ENCODE results near the gene CATSPER1.

Gene CATSPER1

DNA sequence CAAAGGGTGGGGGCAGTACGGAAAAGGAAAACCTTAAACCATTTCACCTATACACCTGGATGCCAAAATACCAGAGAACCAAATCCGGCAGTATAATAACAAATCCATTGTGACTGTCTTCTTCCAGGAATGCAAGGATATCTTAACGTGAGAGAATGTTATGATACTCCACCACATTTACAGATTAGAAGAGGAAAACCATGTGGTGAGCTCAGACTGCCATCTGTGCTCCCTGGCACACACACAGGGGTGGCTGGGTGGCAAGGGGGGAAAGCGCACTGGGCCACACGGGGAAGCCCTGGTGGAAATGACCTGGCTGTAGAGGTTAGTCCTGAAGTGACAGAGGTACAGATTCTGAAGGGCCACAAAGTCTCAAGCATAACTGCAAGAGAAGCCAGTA is 34.2 kb downstream of the CATSPER1 start:
- no peaks in the 10 kb centered on the region for H3K9me3 ChIP-seq (ENCODE audit: control insufficient read depth, insufficient read depth, low read depth, low read length)
- peaks cover 4% of the 10 kb centered on the region; the same call in 1 of the 2 replicates for H3K36me3 ChIP-seq (ENCODE audit: control insufficient read depth, insufficient read depth, low read length)
- no peaks in the 10 kb centered on the region for H3K4me1 ChIP-seq (ENCODE audit: control insufficient read depth, insufficient read depth, low read length)
- no peak overlapping the region for H3K4me3 ChIP-seq (ENCODE audit: low read depth, low read length)
- no peak overlapping the region for H3K27ac ChIP-seq (ENCODE audit: low read depth, low read length)
- H3K27me3 ChIP-seq (ENCODE audit: control insufficient read depth, insufficient read depth, low read length): no peaks in the 10 kb centered on the region
- H3K9ac ChIP-seq (ENCODE audit: low read length): no peak overlapping the region

DNA sequence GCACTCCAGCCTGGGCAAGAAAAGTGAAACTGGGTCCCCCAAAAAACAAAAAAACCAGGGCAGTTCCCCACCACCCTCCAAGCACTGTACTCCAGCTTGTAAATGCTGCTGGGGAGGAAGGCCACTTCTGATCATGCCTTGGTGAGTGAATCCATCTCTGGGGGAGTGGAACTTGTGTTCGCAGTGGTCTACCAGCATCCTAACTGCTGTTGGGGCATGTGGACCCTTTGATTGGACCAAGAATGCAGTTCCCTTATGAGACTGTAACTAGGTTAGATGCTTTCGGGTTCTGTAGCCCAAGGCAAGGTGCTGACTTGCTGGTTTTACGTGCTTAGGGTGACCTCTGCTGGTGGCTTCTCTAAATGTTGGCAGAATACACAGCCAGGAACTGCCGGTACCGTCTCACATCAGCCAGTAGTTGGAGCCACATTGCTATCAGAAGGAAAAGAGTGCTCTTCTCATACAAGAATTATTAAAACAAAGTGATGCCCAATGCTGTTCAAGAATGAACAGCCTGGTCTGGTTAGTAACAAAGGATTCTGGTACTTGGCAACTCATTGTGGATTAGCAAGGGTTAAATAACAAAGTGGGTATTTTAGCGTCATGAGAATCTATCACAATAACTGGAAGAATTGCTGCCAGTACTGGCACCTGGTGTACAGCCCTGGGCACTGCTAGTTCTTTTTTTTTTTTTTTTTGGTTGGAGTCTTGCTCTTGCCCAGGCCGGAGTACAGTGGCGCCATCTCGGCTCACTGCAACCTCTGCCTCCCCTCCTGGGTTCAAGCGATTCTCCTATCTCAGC is 37.3 kb downstream of the CATSPER1 start:
- H3K9ac ChIP-seq (ENCODE audit: low read length): no peak overlapping the region
- H3K4me1 ChIP-seq (ENCODE audit: control insufficient read depth, insufficient read depth, low read length): no peaks in the 10 kb centered on the region
- H3K36me3 ChIP-seq (ENCODE audit: control insufficient read depth, insufficient read depth, low read length): peaks cover 3% of the 10 kb centered on the region; the same call in 1 of the 2 replicates
- H3K27me3 ChIP-seq (ENCODE audit: control insufficient read depth, insufficient read depth, low read length): no peaks in the 10 kb centered on the region
- H3K9me3 ChIP-seq (ENCODE audit: control insufficient read depth, insufficient read depth, low read depth, low read length): no peaks in the 10 kb centered on the region
- no peak overlapping the region for H3K27ac ChIP-seq (ENCODE audit: low read depth, low read length)
- H3K4me3 ChIP-seq (ENCODE audit: low read depth, low read length): no peak overlapping the region

DNA sequence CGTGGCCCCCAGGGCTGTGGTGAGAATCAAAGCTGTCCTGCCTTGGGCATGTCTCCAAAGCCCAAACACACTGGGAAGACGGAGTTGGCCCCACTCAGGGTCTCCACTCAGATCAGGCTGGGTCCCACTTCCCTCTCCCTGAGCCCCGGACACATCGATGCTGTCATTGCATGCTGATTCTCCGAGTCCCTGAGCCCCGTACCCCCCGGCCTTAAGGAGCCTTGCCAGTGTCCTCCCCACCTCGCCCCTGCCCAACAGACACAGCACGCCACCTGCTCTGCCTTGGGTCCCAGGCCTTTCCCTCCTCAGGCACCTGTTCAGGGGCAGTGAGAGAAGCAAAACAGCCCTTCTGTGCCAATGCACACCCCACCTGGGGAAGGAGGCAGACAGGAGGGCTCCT is 38.9 kb downstream of the CATSPER1 start:
- H3K4me3 ChIP-seq (ENCODE audit: low read depth, low read length): no peak overlapping the region
- H3K4me1 ChIP-seq (ENCODE audit: control insufficient read depth, insufficient read depth, low read length): no peaks in the 10 kb centered on the region
- H3K27me3 ChIP-seq (ENCODE audit: control insufficient read depth, insufficient read depth, low read length): no peaks in the 10 kb centered on the region
- H3K9me3 ChIP-seq (ENCODE audit: control insufficient read depth, insufficient read depth, low read depth, low read length): no peaks in the 10 kb centered on the region
- H3K36me3 ChIP-seq (ENCODE audit: control insufficient read depth, insufficient read depth, low read length): peaks cover 3% of the 10 kb centered on the region; the same call in 1 of the 2 replicates
- H3K27ac ChIP-seq (ENCODE audit: low read depth, low read length): no peak overlapping the region
- H3K9ac ChIP-seq (ENCODE audit: low read length): no peak overlapping the region

DNA sequence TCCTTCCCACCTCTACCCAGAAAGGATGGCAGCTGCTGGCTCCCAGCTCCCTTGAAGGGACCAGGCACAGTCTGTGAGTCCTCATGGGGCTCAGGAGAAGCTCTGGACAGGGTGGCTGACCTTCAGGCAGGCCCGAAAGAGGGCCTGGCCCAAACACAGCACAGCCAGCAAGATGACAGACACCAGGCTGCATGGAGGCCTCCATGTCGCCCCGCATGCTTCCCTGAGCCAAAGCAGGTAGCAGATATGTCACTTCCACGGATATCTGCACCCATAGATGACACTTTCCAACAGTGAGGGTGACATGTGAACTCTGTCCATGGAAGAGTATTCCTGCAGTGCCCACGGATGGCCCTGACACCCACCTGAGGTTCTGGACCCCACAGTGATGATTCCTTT is 42.7 kb downstream of the CATSPER1 start:
- no peak overlapping the region for H3K4me3 ChIP-seq (ENCODE audit: low read depth, low read length)
- peaks cover 2% of the 10 kb centered on the region; the same call in 1 of the 2 replicates for H3K4me1 ChIP-seq (ENCODE audit: control insufficient read depth, insufficient read depth, low read length)
- peaks cover 15% of the 10 kb centered on the region for H3K36me3 ChIP-seq (ENCODE audit: control insufficient read depth, insufficient read depth, low read length)
- H3K27ac ChIP-seq (ENCODE audit: low read depth, low read length): no peak overlapping the region
- no peaks in the 10 kb centered on the region for H3K9me3 ChIP-seq (ENCODE audit: control insufficient read depth, insufficient read depth, low read depth, low read length)
- H3K27me3 ChIP-seq (ENCODE audit: control insufficient read depth, insufficient read depth, low read length): no peaks in the 10 kb centered on the region
- H3K9ac ChIP-seq (ENCODE audit: low read length): no peak overlapping the region

DNA sequence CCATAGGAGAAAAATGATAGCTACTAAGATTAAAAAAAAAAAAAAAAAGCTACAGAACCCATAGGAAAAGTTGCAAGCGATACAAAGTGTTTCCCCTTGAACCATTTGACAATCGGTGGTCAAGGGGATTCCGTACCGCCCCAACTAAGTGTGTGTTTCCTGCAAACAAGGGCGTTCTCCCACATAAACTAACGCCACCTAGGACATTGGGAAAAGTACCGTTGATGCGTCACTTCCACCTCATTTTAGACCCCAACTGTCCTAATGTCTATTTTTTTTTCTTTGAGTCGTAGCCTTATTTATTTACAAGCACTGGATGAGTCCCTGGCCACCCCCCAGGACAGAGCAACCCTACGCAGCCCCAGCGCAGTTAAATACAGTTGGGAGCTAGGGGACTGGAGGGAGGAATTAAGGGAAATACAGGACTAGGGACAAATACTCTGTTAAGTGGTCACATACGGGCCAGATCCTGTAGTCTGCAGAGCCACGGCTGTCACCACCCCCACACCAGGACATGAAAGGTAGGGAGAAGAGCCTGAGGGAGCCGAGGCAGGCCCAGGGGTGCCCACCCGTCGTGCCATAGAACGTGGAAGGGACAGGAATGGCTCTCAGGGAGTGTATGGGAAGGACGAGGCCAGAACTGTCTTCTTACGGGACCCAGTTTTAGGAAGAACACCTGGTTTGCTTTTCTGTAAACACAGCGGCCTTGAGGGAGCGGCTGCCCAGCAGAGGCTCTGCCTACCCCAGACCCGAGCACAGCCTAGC is 43.3 kb downstream of the CATSPER1 start:
- H3K27me3 ChIP-seq (ENCODE audit: control insufficient read depth, insufficient read depth, low read length): no peaks in the 10 kb centered on the region
- no peak overlapping the region for H3K4me3 ChIP-seq (ENCODE audit: low read depth, low read length)
- H3K27ac ChIP-seq (ENCODE audit: low read depth, low read length): no peak overlapping the region
- H3K9ac ChIP-seq (ENCODE audit: low read length): no peak overlapping the region
- peaks cover 2% of the 10 kb centered on the region; the same call in 1 of the 2 replicates for H3K4me1 ChIP-seq (ENCODE audit: control insufficient read depth, insufficient read depth, low read length)
- peaks cover 21% of the 10 kb centered on the region for H3K36me3 ChIP-seq (ENCODE audit: control insufficient read depth, insufficient read depth, low read length)
- H3K9me3 ChIP-seq (ENCODE audit: control insufficient read depth, insufficient read depth, low read depth, low read length): no peaks in the 10 kb centered on the region

DNA sequence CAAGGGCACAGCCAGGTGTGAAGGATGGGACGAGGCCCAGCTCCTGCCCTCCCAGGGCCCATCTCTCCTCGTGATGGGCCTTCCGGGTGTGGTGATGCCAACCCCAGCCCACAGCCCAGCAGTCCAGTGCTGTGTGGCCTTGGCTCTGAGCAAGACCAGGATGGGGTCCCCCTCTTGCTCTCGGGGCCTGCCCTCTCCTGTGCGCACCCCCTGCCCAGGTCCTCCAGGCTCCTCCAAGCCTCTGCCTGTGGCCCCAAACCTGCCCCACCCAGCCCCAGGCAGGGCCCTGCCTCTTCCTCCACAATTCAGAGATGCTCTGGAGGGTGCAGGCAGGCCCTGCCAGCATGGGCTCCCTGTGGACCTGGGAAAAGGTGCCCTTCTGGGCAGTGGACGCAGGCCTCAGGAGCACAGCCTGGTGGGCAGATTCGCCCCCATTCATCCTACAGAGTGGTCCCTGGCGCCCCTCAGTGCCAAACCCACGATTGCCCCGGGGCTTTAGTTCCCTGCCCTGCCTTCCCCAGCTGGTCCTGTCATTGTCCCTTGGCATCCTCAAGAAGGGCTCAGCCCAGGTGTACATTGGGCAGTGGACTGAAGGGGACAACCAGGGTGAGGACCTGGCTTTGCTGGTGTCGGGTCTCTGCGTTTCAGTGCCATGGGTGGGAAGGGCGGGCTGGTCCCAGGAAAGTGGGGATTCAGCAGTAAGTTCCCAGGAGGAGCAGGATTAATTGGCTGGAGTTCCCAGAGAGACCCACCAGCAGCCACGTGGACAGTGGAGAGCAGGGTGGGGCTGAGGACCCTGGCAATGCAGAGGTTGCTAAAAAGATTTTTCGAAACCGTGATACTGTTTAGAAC is 44.1 kb downstream of the CATSPER1 start:
- Histone ChIP-seq H3K9me3 (ENCODE audit: control insufficient read depth, insufficient read depth, low read depth, low read length) (no peaks in the 10 kb centered on the region), H3K9ac (ENCODE audit: low read length) (no peak overlapping the region), H3K27ac (ENCODE audit: low read depth, low read length) (no peak overlapping the region), H3K4me1 (ENCODE audit: control insufficient read depth, insufficient read depth, low read length) (peaks cover 2% of the 10 kb centered on the region; the same call in 1 of the 2 replicates), H3K4me3 (ENCODE audit: low read depth, low read length) (no peak overlapping the region), H3K36me3 (ENCODE audit: control insufficient read depth, insufficient read depth, low read length) (peaks cover 29% of the 10 kb centered on the region), H3K27me3 (ENCODE audit: control insufficient read depth, insufficient read depth, low read length) (no peaks in the 10 kb centered on the region)

DNA sequence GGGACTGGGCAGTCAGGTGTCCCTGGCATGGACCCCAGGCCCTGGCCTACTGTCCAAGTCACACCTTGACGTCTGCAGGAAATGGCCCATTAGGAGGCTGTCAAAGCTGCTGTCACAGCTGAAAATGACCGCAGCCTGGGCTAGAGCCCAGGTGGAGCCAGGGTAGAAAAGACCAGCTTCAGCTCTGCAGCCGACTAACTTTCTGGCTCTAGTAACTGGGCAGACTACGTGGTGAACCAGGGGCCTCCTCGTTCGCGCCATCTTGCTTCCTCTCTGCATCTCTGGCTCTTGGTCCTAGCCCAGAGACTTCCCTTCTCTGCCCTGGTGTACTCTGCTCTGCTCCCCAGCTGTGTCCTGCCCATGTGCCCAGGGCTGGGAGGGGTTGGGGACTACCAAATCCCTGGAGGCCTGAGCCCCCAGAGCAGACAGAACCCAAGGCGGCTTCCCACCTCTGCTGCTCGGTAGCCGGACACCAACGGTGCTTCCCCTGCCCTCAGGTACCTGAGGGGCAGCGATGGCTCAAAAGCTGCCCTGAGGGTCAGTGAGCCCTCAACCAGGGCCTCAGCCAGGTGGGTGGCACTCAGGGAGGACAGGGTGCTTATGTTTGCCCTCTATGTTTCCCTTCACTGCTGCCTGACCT is 45.1 kb downstream of the CATSPER1 start:
- peak overlapping the region; percentile 23 for H3K9ac ChIP-seq (ENCODE audit: low read length)
- no peak overlapping the region for H3K27ac ChIP-seq (ENCODE audit: low read depth, low read length)
- no peaks in the 10 kb centered on the region for H3K27me3 ChIP-seq (ENCODE audit: control insufficient read depth, insufficient read depth, low read length)
- H3K4me3 ChIP-seq (ENCODE audit: low read depth, low read length): no peak overlapping the region
- H3K9me3 ChIP-seq (ENCODE audit: control insufficient read depth, insufficient read depth, low read depth, low read length): no peaks in the 10 kb centered on the region
- H3K36me3 ChIP-seq (ENCODE audit: control insufficient read depth, insufficient read depth, low read length): peaks cover 39% of the 10 kb centered on the region
- peaks cover 2% of the 10 kb centered on the region; the same call in 1 of the 2 replicates for H3K4me1 ChIP-seq (ENCODE audit: control insufficient read depth, insufficient read depth, low read length)

DNA sequence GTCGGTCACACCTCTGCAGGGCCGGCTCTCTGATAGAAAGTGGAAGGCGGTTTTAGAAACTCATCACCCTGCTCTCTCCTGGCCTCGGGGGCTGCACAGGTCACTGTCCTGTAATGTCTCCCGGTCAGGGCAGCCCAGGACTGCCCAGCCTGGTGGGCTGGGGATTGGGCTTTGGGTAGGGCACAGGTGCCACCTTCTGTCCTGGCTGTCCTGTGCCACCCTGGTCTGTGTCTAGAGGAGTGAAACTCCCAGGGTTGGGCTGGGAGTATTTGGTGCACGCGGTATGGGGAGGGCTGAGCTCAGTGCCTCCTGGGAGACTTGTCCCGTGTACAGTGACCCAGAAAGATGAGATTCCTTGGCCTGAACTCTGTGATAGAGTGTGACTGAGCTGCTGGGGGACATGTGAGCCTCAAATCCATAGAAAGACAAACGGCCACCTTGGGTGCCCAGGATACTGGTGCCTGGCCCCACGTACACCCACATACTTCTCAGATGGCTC is 47.0 kb downstream of the CATSPER1 start:
- no peaks in the 10 kb centered on the region for H3K27me3 ChIP-seq (ENCODE audit: control insufficient read depth, insufficient read depth, low read length)
- H3K9ac ChIP-seq (ENCODE audit: low read length): no peak overlapping the region
- H3K4me3 ChIP-seq (ENCODE audit: low read depth, low read length): no peak overlapping the region
- peaks cover 2% of the 10 kb centered on the region; the same call in 1 of the 2 replicates for H3K4me1 ChIP-seq (ENCODE audit: control insufficient read depth, insufficient read depth, low read length)
- H3K9me3 ChIP-seq (ENCODE audit: control insufficient read depth, insufficient read depth, low read depth, low read length): no peaks in the 10 kb centered on the region
- H3K27ac ChIP-seq (ENCODE audit: low read depth, low read length): no peak overlapping the region
- H3K36me3 ChIP-seq (ENCODE audit: control insufficient read depth, insufficient read depth, low read length): peaks cover 45% of the 10 kb centered on the region

DNA sequence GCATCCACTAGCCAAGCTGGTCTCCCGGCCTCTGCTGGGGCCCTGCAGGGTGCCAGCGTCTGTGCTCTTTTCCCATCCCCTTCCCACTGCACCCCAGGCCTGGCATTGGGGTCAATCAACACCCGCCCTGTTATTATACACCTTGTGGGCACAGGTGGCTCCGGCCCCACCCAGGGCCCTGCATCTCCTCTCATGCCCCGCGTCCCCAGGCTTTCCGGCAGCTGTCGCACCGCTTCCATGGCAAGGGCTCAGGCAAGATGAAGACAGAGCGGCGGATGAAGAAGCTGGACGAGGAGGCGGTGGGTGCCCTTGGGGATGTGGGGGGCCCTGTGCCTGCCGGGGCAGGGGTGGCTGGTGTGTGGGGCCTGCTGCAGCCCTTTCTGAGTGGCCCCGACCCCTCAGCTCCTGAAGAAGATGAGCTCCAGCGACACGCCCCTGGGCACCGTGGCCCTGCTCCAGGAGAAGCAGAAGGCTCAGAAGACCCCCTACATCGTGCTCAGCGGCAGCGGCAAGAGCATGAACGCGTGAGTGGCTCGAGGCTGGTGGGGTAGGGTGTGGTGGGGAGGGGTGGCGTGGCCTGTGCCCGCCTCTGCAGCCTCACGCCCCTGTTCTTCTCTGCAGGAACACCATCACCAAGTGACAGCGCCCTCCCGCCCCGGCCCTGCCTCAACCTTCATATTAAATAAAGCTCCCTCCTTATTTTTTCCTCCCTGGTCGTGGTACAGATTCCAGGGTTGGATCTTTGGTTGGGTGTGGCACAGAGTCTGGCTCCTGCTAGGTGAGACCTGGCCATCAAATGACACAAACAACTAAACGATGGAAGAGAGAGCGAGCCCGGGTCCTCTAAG is 47.7 kb downstream of the CATSPER1 start:
- no peaks in the 10 kb centered on the region for H3K9me3 ChIP-seq (ENCODE audit: control insufficient read depth, insufficient read depth, low read depth, low read length)
- no peak overlapping the region for H3K27ac ChIP-seq (ENCODE audit: low read depth, low read length)
- peaks cover 2% of the 10 kb centered on the region; the same call in 1 of the 2 replicates for H3K4me1 ChIP-seq (ENCODE audit: control insufficient read depth, insufficient read depth, low read length)
- H3K9ac ChIP-seq (ENCODE audit: low read length): no peak overlapping the region
- H3K36me3 ChIP-seq (ENCODE audit: control insufficient read depth, insufficient read depth, low read length): peaks cover 45% of the 10 kb centered on the region
- no peak overlapping the region for H3K4me3 ChIP-seq (ENCODE audit: low read depth, low read length)
- H3K27me3 ChIP-seq (ENCODE audit: control insufficient read depth, insufficient read depth, low read length): no peaks in the 10 kb centered on the region
